ENCODE data around the gene MTPN. TPM values are rescaled to one million over a fixed set of nuclear protein-coding genes. Genes with fewer than 3 reads are reported as not detected.

MTPN gene
- total RNA-seq, 4 donors from 2014 or later = 66.3 to 94.6 (median 75.0) TPM

GRCh38 chr7:135924302-135924701, 52.9 kb downstream of the MTPN start:
- no peak overlapping the region for H3K27ac ChIP-seq
- H3K9me3 ChIP-seq = no peaks in the 10 kb centered on the region
- TF ChIP-seq EP300 (IDR thresholded peaks at IDR 0.05) (no peak), CTCF (IDR thresholded peaks at IDR 0.05) (no peak), POLR2A (IDR thresholded peaks at IDR 0.05) (no peak)

GRCh38 chr7:135922263-135922662, 54.9 kb downstream of the MTPN start:
- TF ChIP-seq EP300 (IDR thresholded peaks at IDR 0.05) = no peak
- TF ChIP-seq CTCF (IDR thresholded peaks at IDR 0.05) = no peak
- no peak for TF ChIP-seq POLR2A (IDR thresholded peaks at IDR 0.05)
- Histone ChIP-seq H3K4me1 (no peaks in the 10 kb centered on the region), H3K4me3 (no peak overlapping the region), H3K27me3 (no peaks in the 10 kb centered on the region), H3K36me3 (no peaks in the 10 kb centered on the region), H3K9me3 (no peaks in the 10 kb centered on the region), H3K27ac (no peak overlapping the region)
- 94 to 98% methylated on average over 3 of the region's 3 CpGs for WGBS, 2 donors
- no peak for DNase-seq (ENCODE audit: low spot score in 2 of 2)

More at GRCh38 chr7:135924302-135924701, 52.9 kb downstream of the MTPN start:
- no peak for DNase-seq (ENCODE audit: low spot score in 2 of 2)
- Histone ChIP-seq H3K36me3 (peaks cover 0 to 17% (median 0%) of the 10 kb centered on the region in 3 donors), H3K4me3 (no peak overlapping the region), H3K4me1 (no peaks in the 10 kb centered on the region), H3K27me3 (no peaks in the 10 kb centered on the region)
- 66 to 84% methylated on average over 3 of the region's 3 CpGs for WGBS, 2 donors

GRCh38 chr7:135920478-135920877, 56.7 kb downstream of the MTPN start:
- DNase-seq (ENCODE audit: low spot score in 2 of 2) = no peak
- no peak for TF ChIP-seq EP300 (IDR thresholded peaks at IDR 0.05)
- TF ChIP-seq CTCF (IDR thresholded peaks at IDR 0.05) = no peak
- no peak for TF ChIP-seq POLR2A (IDR thresholded peaks at IDR 0.05)
- no peaks in the 10 kb centered on the region for H3K36me3 ChIP-seq
- no peaks in the 10 kb centered on the region for H3K27me3 ChIP-seq
- H3K9me3 ChIP-seq = no peaks in the 10 kb centered on the region
- H3K27ac ChIP-seq = no peak overlapping the region
- 85 to 88% methylated on average over 7 of the region's 7 CpGs for WGBS, 2 donors
- H3K4me1 ChIP-seq = no peaks in the 10 kb centered on the region
- no peak overlapping the region for H3K4me3 ChIP-seq

- no peak overlapping the region for H3K4me3 ChIP-seq
- TF ChIP-seq EP300 (IDR thresholded peaks at IDR 0.05) = no peak
- TF ChIP-seq POLR2A (IDR thresholded peaks at IDR 0.05) = no peak
- no peak for TF ChIP-seq CTCF (IDR thresholded peaks at IDR 0.05)
- DNase-seq (ENCODE audit: low spot score in 2 of 2) = no peak
- H3K36me3 ChIP-seq = no peaks in the 10 kb centered on the region
- no peaks in the 10 kb centered on the region for H3K4me1 ChIP-seq
- no peaks in the 10 kb centered on the region for H3K9me3 ChIP-seq
- no peaks in the 10 kb centered on the region for H3K27me3 ChIP-seq
- WGBS, 2 donors = 69 to 75% methylated on average over 8 to 10 of the region's 10 CpGs
- H3K27ac ChIP-seq = no peak overlapping the region
Measured at GRCh38 chr7:135919071-135919841, 57.9 kb downstream of the MTPN start.

GRCh38 chr7:135918134-135918533, 59.0 kb downstream of the MTPN start:
- Histone ChIP-seq H3K9me3 (no peaks in the 10 kb centered on the region), H3K36me3 (no peaks in the 10 kb centered on the region), H3K27me3 (no peaks in the 10 kb centered on the region), H3K27ac (no peak overlapping the region), H3K4me3 (no peak overlapping the region), H3K4me1 (no peaks in the 10 kb centered on the region)
- DNase-seq (ENCODE audit: low spot score in 2 of 2) = no peak
- WGBS, 2 donors = 40 to 47% methylated on average over 5 of the region's 5 CpGs
- no peak for TF ChIP-seq POLR2A (IDR thresholded peaks at IDR 0.05)
